GM21737 (cell line): ENCODE data around the gene MORC2.

Experiments used
- ATAC-seq: cut with Tn5 transposase; IDR thresholded peaks from one replicate; pipeline ENCODE4 v1.9.1; 2021; ENCODE audit warnings: mild to moderate bottlenecking, moderate library complexity; ENCODE audit not compliant: unreplicated experiment

MORC2 gene

DNA sequence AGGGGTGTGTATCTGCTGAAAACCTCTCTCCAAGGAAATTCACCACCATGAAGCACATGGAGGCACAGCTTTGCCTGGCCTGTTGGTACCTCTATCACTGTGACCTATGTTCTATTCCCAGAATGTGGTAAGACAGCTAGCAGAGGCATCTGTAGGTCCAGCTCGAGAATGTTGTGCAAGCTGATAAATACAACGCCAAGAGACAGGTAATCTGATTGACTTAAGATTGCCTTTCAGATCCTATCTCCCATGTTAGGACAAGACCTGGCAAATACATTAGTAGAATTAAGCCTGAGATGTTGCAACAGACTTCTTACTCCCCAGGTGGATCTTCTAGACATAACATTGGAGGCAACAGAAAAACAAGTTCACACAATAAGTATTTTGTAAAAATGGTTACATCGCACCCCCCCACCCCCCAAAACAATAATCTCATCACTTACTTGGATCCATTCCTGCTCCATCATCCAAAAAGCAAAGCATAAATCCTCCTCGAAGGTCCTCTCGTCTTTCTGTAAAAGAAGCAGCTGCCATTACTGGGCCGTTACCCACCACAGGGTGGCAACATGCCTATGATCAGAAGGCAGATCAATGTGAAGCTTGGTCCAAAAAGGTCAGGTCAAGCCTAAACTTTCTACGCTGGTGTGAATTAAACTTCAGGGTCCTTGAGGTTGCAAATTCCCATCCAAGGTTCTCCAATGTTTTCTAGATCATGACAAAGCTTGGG, 18.5 kb downstream of the MORC2 start:
- ATAC-seq, result no peak

DNA sequence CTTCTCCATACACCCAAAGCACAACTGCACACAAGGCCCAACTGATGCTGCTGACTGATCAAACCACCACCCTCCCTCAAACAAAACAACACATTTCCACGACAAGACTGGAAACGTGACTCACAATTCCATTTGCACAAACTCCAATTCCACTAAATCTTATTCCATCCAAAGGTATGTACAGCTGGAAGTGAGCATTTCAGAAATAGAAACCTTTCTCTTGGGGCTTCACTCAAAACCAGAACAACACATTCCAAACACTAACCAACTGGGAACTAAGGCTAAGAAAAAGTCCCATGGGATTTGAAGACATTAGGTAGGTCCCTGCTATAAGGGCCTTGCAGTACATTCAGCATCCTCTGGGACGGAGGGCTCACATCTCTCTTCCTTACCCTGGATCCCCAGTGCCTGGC, 19.6 kb downstream of the MORC2 start:
- ATAC-seq, result no peak

DNA sequence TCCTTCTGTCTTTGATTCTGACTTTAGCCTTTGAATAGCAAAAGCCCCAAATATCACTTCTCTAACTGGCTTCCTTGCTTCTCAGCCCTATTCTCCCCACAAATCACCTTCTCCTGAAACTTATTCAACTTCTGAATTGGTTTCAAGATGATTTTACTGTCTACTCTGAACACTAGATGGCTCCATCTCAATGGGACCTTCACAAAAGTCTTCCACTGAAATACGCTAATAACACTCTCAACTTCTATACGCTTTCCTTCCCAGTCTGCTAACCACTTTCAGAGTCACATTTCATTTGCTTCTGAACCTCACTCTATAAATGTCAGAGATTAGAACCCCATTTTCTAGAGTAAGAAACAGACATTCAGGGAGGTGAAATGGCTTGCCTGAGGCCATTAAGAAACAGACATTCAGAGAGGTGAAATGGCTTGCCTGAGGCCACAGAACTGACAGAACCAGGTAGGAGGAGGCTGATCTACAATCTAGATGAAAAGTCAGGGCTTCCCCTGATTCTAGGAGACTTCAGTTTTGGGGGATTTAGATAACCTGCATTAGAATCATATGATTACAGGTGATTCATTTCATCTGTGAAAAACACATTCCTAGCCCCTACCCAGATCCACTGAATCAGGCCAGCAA, 20.6 kb downstream of the MORC2 start:
- no peak for ATAC-seq

DNA sequence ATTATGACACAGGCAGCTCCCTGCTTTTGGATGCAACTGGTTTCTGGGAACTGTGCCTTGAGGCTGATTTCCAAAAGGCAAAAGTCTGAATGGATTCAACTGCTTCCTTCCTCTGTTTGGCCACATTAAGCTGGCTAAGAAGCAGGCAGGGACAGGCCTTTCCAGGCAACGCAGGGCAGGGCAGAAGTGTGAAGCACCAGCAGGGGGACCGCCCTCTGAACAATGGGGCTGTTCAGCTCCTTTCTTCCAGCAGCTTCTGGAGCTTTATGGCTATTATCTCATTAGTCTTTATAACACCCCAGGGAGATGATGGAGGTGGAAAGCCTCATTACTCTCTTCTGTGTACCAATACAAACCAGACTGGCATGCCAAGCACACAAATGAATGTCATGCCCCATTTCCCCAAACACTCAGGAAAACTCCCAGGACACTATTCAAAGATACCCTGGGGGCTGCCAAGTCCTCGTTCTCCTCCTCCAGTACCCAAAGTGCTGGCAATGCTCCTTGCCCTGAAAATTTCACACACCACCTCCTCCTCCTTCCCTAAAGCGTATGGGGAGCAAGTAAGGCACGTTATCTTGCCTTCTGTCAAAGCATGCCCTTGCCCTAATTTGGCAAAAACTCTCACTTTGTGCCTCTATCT, 21.3 kb downstream of the MORC2 start:
- ATAC-seq, result no peak

DNA sequence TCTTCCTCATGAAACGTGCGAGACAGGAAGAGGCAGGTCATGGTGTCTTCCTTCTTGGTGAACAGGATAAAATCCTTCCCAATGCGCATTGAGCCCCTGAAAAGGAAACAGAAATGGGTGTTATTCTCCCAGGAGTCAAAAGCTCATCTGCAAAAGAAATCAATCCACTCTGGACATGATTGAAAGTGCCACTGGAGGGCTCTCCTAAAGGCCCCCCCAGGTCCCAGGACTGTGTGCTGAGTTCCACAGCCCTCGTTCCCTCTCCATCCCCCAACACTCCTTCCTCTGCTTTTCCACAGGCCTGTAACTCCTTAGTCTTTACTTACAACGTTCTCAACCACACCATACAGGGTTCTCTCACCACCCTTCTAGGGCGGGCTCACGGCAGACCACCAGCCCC, 22.2 kb downstream of the MORC2 start:
- no peak for ATAC-seq

DNA sequence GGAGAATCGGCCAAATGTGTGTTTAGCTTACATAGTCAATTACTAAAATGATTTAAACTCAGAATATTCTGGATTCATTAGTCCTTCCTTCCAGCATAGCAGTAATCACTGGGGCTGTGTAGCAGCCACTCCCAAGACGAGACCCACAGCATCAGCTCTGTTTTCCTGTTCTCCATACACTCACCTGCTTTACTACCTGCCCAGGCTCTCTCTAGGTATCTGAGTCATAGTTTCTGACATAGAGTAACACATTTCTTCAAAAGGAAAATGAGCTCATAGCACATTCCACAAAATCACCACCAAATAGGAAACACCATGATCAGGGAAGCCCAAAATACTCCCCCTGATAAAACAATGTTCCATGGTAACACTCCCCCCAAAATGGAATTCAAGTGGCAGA, 22.9 kb downstream of the MORC2 start:
- ATAC-seq, result no peak

DNA sequence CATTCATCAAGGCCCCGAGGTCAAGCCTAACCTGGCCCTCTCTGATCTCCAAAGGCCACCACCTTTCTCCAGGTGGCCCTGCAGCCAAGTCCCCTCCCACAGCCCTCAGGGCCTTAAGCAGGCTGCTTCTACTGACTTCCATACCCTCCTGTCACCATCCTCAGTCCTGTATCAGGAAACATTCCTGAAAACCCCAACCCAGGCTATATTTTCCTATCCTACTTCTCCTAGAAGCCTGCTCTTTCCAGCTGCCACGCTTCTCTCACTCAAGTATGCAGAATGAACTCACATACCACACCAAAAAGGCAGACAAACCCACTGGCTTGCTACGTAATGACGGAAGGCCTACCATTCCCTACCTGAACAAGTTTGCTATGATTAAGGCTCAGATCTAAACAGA, 23.6 kb downstream of the MORC2 start:
- ATAC-seq, result no peak

DNA sequence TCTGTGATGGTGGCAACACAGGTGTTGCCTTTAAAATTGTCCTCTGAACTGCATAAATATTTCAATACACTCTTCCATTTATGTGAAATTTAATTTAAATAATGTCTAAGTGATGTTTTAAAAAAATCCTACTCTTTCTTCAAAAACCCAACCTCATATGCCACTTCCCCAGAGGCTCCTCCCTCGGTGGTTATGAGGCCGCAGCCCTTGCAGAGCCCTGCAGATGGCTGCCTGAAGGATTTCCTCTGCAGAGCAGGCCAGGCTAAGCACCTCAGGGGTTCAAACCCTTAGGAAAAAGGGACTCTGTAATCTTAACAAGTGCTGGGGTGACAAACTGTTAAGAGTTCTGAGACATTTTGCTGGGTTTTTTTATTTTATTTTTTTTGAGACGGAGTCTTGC, 25.2 kb downstream of the MORC2 start:
- no peak for ATAC-seq

DNA sequence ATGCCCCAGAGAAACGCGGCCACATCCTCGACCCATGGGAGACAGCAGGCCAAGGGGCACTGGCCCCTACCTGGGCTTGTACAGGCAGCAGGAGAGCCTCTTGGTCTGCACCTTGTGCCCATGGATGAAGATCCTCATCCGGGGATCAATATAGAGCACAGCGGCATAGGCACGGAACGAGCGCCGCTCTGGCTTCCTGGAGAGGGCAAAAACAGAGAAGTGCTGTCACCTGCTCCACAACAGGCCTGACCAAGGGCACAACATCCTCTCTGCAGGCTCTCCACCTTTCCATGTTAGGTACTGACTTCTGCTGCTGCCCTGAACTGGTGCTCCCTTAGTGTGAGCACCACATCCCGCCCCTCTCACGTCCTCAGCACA, 27.2 kb downstream of the MORC2 start:
- no peak for ATAC-seq

DNA sequence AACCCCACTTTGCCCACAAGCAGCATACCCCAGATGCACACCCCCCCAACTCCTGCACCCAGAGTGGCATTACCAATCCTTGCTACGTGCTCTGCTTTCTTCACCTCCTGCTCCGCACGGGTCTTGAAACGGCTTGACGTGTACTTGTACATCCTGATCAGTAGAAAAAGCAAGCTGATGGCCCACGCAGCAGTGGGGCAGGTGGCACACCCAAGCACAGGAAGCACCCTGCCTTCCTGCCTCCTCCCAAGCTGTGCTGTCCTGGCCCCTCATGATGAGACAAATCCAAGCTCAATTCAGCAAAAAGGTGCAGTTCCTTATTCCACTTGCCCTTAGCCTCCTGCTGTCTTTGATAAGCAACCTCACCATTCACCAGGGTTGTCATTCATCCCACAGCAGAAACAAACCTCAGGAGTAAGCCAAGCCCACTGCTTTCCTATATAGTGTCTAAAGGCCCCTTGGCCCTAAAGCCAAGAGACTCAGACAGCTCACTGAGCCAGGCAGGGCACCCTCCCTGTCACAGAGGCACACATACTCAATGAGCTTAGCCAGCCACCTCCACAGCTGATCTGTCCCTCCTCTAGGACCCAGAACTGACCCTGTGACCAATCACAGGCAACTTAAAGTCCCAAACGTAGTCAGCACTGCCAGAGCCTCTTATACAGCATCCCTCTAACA, 27.8 kb downstream of the MORC2 start:
- no peak for ATAC-seq

DNA sequence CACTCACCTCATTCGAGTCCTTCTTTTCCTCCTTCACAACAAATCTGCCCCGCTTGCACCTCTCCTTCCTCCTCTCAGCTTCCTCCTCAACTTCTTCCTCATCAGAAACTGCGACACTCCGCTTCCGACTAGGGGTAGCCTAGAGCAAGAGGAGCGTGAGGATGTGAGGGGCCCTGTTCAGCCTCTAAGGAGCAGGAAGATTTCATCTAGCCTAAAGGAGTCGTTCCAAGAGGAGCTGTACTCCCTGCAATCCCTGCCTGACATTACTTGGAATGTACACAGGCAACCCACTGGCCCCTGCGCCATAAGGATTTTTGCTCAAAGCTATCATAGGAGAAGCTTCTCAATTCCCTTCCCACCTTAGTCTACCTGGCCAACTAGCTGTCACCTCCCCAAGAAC, 34.5 kb downstream of the MORC2 start:
- no peak for ATAC-seq

DNA sequence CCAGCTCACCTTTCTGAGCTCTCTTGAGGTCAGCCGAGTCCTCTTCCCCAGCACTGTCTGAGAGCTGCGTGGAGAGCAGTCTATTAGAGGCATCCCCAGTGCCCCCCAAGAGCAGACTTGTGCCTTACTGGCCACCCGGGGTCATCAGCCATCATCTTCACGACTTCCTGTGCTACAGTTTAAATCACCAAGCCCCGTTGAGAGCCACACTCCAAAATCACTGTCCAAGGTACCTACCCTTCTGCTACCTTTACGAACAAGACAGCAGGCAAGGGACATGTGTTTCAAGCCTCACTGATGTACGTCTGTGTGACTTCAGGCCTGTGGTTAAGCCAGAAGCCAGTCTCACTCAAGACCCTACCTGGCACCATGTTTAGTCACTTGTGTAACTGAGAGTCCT, 35.1 kb downstream of the MORC2 start:
- ATAC-seq, result no peak

DNA sequence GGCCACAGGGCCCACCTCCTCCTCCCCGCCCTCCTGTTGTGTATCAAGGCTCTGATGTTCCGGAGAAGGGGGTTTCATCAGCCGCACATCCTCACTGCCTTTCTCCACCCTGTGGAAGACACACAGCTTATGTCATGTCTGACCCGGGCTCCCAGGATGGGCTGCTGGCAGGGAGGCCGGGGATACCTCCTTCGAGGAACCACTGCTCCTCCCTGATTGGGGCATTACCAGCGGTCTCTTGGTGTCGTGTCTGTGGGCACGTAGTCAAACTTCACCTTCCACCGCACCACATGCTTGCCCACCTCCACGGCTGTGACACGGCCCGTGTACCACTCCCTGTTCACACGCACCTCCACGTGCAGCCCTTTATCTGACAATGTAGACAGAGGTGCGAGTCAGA, 35.9 kb downstream of the MORC2 start:
- ATAC-seq, result no peak

DNA sequence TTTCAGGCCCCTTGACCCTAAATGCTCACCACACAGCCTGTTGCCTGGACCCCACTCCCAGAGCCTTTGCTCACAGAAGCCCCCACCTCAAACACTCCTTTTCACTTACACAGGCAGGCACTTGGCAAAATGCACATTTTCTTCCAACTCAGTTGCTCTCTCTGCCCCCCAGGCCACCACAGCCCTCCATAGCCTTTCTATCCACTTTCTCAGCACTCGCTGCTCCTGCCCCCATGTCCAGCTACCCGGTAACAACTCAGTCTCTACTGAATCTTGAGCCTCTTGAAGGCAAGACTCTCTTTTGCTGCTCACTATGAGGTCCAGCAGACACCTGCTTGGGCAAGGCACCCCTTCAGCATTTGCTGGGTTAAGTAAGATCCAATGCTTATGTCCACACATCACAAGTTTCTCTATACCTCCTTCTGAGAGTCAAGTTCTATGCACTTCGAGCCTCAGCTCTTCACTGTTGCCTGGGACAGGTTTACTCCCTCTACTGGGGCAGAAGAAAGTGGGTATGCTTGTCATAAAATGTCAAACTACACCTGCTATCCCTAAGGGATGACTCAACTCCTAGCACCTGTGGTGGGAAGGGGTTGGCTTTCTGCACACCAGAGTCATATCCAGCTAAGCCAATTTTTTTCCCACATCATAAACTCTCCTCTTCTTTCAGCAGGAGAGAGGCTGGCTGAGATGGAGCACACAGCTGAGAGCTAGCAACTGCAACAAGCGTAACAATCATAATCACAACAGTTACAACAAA, 36.9 kb downstream of the MORC2 start:
- no peak for ATAC-seq

DNA sequence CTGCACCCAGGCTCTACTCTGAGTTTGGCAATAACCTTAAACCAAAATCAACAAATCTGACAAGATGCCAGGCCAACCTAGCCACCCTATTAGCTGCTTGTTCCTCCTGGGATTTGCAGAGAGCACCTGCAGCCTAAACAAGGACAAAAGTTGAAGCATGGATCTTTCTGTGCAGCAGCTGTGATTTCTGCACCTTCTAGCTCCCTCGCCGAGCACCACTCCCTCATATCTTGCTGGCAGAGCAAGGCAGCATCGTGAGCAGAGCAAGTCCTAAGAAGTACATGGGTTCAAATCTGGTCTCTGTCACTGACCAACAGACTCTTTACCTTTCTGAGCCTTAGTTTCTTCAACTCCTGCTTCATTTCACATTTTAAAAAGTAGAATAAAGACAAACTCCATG, 38.3 kb downstream of the MORC2 start:
- no peak for ATAC-seq

DNA sequence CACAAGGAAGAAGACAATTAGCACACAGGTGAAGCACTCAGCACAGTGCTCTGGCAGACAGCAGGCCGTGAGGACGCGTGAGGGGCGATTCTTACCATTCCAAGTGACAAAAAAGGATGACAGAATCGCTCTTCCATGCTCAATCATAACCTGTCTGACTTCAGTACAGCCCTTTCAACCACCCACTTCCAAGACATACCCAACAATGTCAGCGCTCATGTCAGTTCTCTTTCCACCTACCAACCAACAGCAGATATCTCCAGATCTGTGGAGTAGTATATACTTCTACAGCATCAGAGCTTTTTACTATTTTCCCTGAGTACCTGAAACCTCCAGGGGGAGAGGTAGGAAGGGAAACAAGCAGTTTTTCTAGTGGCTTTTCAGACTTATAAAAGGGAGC, 40.2 kb downstream of the MORC2 start:
- ATAC-seq, result no peak

DNA sequence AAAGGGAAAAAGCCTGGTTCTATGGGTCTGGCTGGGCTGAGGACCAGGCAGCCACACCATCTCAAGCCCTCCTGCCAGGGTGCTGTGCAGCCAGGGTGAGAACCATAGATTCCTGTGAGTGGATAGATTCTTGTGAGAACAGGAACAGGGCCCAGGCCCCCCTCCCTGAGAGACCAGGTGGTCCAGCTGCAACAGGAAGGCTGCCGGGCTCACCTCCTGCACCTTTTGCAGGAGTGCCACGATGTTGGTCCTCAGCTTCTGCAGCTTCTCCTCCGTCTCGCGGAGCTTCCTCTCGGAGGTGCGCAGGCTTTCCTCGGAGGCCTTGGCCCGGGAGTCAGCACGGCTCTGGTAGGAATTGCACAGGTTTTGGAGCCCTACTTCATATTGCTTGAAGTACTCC, 40.8 kb downstream of the MORC2 start:
- ATAC-seq, result no peak

DNA sequence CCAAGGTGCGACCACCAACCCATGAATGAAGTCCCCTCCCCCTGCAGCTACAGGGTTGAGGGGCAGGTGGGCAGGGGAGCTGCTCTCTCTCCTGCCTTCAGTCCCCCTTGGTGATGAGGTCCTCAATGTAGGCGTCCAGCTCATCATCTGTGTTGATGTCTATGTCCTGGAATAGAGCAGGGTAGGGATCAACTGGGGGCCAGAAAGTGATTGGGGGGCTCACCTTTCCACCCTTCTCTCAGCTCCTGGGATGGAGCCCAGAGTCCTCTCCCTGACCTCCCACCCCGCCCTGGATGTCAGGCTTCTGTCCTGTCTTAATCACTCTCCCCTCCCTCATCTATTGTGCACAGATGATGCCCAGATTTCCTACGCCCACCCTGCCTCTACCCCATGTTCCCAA, 41.9 kb downstream of the MORC2 start:
- ATAC-seq, result no peak

DNA sequence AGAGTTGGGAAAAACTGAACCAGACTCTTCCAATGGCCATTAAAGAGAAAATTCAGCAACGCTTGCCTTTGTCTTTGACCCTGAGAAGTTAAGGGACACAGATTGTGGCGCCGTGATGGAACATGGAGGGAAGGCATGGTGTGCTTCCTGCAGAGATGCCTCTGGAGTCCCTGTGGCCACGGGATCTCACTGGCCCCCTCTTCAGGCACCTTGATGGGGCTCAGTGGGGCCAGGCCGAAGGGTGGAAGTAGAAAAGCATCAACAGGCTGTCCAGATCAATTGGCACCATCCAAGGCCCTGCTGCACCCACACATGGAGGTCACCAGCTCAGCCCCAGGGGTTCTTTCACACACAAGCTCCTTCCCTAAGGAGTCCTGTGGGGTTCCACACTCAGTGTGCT, 42.9 kb downstream of the MORC2 start:
- no peak for ATAC-seq

DNA sequence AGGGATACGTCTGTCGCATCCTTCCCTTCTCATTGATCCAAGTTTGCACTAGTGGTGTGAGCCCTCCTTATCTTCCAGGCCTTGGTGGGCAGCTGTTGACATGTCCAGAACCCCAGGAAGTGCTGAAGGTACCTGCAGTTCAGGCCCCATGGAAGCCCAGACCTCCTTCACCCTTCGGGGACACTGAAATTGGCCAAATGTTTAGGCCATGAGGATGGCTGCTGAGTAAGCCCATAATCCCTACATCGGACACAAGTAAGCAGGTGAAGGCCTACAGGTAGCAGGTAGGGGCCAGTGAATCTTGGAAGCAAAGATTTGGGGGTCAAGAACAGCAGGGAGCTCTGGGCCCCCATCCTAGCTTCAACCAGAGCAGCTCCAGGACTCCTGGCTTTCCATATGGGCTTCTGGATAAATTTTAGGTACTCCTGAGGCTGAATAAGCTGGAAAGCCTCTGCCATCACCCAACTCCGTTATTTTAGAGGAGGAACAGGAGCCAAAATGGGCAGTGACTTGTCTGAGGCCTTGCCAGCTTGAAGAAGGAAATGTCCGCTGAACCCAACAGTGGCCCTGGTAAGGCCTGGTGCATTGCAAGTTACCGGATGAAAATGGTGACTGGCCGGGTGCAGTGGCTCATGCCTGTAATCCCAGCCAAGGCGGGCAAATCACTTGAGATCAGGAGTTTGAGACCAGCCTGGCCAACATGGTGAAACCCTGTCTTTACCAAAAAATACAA, 45.2 kb downstream of the MORC2 start:
- ATAC-seq, result no peak
